SU-DHL-6 (cell line): Measurements from ENCODE around the gene PHF23.
A peak's percentile ranks its signal among the peaks of the same experiment; 100 is the strongest.

Experiments
- H2AFZ ChIP-seq: fragments of 200-600 bp; sonication (generic); 2 replicates; pipeline ENCODE4 v1.6.1; 2014; ENCODE audit warnings: low read depth, mild to moderate bottlenecking, moderate library complexity, mixed read lengths, antibody characterized with exemption, low read length; ENCODE audit not compliant: severe bottlenecking
- H3F3A ChIP-seq: fragments of 200-600 bp; shearing (Covaris generic); 2 replicates; pipeline ENCODE4 v1.6.0; 2016; ENCODE audit warnings: antibody characterized with exemption, mild to moderate bottlenecking; ENCODE audit not compliant: insufficient read depth
- H3K27ac ChIP-seq: fragments of 200-600 bp; sonication (generic); 2 replicates; pipeline ENCODE4 v1.5.1; 2016; ENCODE audit warnings: low read depth, mild to moderate bottlenecking, low read length, moderate library complexity, mixed read lengths
- H3K27me3 ChIP-seq: fragments of 200-600 bp; sonication (generic), shearing (Covaris generic); 2 replicates; pipeline ENCODE4 v1.6.0; 2014; ENCODE audit warnings: mild to moderate bottlenecking, low read length
- H3K36me3 ChIP-seq: fragments of 200-600 bp; sonication (generic); 2 replicates; pipeline ENCODE4 v1.6.1; 2014; ENCODE audit warnings: mild to moderate bottlenecking, low read length, mixed read lengths
- H3K4me2 ChIP-seq: fragments of 300-600, 200-600 bp; shearing (Covaris generic), sonication (generic); 2 replicates; pipeline ENCODE4 v1.6.0; 2014; ENCODE audit warnings: low read length, low read depth, mild to moderate bottlenecking; ENCODE audit not compliant: poor library complexity, severe bottlenecking
- H3K4me3 ChIP-seq: fragments of 200-600 bp; sonication (generic); 2 replicates; pipeline ENCODE4 v1.5.1; 2014; ENCODE audit warnings: antibody characterized with exemption, low read length, mild to moderate bottlenecking, mixed read lengths; ENCODE audit not compliant: insufficient read depth, poor library complexity, severe bottlenecking
- H3K79me2 ChIP-seq: fragments of 200-600 bp; sonication (generic); 2 replicates; pipeline ENCODE4 v1.6.1; 2014; ENCODE audit warnings: mild to moderate bottlenecking, low read length, moderate library complexity; ENCODE audit not compliant: insufficient read depth
- H3K9ac ChIP-seq: fragments of 200-600 bp; sonication (generic); 2 replicates; pipeline ENCODE4 v1.7.0; 2014; ENCODE audit warnings: mild to moderate bottlenecking, low read length
- H3K9me2 ChIP-seq: fragments of 200-600 bp; sonication (generic); replicated peaks from 2 replicates; pipeline ENCODE4 v1.6.1; 2014; ENCODE audit warnings: low read length; ENCODE audit not compliant: insufficient read depth
- H3K9me3 ChIP-seq: fragments of 200-600 bp; sonication (generic); 2 replicates; pipeline ENCODE4 v1.6.1; 2014; ENCODE audit warnings: low read length, mixed read lengths; ENCODE audit not compliant: insufficient read depth
- H4K20me1 ChIP-seq: fragments of 200-600 bp; sonication (generic); 2 replicates; pipeline ENCODE4 v1.6.1; 2014; ENCODE audit warnings: low read depth, mild to moderate bottlenecking, antibody characterized with exemption, low read length, moderate library complexity, mixed read lengths
- CTCF ChIP-seq: fragments of 200-600 bp; sonication (generic); IDR thresholded peaks from one replicate; pipeline ENCODE4 v1.5.1; 2017; ENCODE audit warnings: antibody characterized with exemption, mild to moderate bottlenecking, low read length, moderate library complexity; ENCODE audit not compliant: insufficient read depth, poor library complexity, severe bottlenecking
- EZH2phosphoT487 ChIP-seq: fragments of 200-600 bp; sonication (generic), shearing (Covaris generic); conservative IDR thresholded peaks from 2 replicates; pipeline ENCODE4 v1.6.1; 2018; ENCODE audit warnings: mild to moderate bottlenecking, antibody characterized with exemption, low read length, moderate library complexity, mixed read lengths

Gene PHF23

GRCh38 chr17:7219812-7220592 lies 19.3 kb downstream of the PHF23 start, which contains the start of the genes ACADVL and DLG4:
TSS of gene ACADVL (plus strand) at chr17:7219938. CDS start at chr17:7219985, 47 bp downstream.
TSS of gene DLG4 (minus strand) at chr17:7219836.
- H2AFZ ChIP-seq = peak within 1 kb of the TSS; percentile 77

GRCh38 chr17:7219229-7219811 lies 19.9 kb downstream of the PHF23 start:
- Histone ChIP-seq H3K36me3 (no peaks in the 10 kb centered on the region), H3K4me2 (peak overlapping the region; percentile 56), H3K9me3 (no peaks in the 10 kb centered on the region), H3K27ac (no peak overlapping the region), H3K4me3 (peak overlapping the region; percentile 66), H3K79me2 (no peaks in the 10 kb centered on the region), H4K20me1 (no peaks in the 10 kb centered on the region), H2AFZ (peak overlapping the region; percentile 77), H3K27me3 (no peaks in the 10 kb centered on the region), H3F3A (peaks cover 16% of the 10 kb centered on the region; the same call in 1 of the 2 replicates), H3K9ac (peak overlapping the region; percentile 73), H3K9me2 (no peaks in the 10 kb centered on the region)
- TF ChIP-seq CTCF (no peak), EZH2phosphoT487 (no peak)

More at GRCh38 chr17:7219812-7220592, 19.3 kb downstream of the PHF23 start, which contains the start of the genes ACADVL and DLG4:
- peak within 1 kb of the TSS; percentile 73 for H3K9ac ChIP-seq
- no peaks in the 10 kb centered on the region for H3K9me2 ChIP-seq
- H4K20me1 ChIP-seq = no peaks in the 10 kb centered on the region
- peak within 1 kb of the TSS; percentile 51 for H3K27ac ChIP-seq
- H3K36me3 ChIP-seq = no peaks in the 10 kb centered on the region
- peaks cover 11% of the 10 kb centered on the region; the same call in 1 of the 2 replicates for H3F3A ChIP-seq
- no peaks in the 10 kb centered on the region for H3K27me3 ChIP-seq
- H3K4me3 ChIP-seq = peak within 1 kb of the TSS; percentile 66
- H3K4me2 ChIP-seq = peak within 1 kb of the TSS; percentile 56
- TF ChIP-seq EZH2phosphoT487 = no peak
- TF ChIP-seq CTCF = no peak
- no peaks in the 10 kb centered on the region for H3K79me2 ChIP-seq
- H3K9me3 ChIP-seq = no peaks in the 10 kb centered on the region

- no peaks in the 10 kb centered on the region for H3K9me3 ChIP-seq
- no peaks in the 10 kb centered on the region for H3K36me3 ChIP-seq
- H2AFZ ChIP-seq = no peak overlapping the region
- H4K20me1 ChIP-seq = no peaks in the 10 kb centered on the region
- H3K9ac ChIP-seq = no peak overlapping the region
- no peaks in the 10 kb centered on the region for H3K9me2 ChIP-seq
- no peak overlapping the region for H3K4me2 ChIP-seq
- TF ChIP-seq EZH2phosphoT487 = no peak
- no peak for TF ChIP-seq CTCF
- no peaks in the 10 kb centered on the region for H3K79me2 ChIP-seq
- H3F3A ChIP-seq = peaks cover 16% of the 10 kb centered on the region; the same call in 1 of the 2 replicates
- no peak overlapping the region for H3K4me3 ChIP-seq
- no peak overlapping the region for H3K27ac ChIP-seq
- no peaks in the 10 kb centered on the region for H3K27me3 ChIP-seq
Measured at GRCh38 chr17:7218758-7219157, 20.5 kb downstream of the PHF23 start.
